SW 1271 (cell line): Measurements from ENCODE around the gene CTNNBIP1.
"Not testable (repeated sequence)": the region's sequence is repeated elsewhere in the genome, so short reads cannot be mapped to it uniquely, and the experiment has no call there.

Experiments used
- DNase-seq, 2 experiments: peaks; one replicate each; lab custom pipeline; 2025; lab: John Stamatoyannopoulos, UW

The CTNNBIP1 gene

DNA sequence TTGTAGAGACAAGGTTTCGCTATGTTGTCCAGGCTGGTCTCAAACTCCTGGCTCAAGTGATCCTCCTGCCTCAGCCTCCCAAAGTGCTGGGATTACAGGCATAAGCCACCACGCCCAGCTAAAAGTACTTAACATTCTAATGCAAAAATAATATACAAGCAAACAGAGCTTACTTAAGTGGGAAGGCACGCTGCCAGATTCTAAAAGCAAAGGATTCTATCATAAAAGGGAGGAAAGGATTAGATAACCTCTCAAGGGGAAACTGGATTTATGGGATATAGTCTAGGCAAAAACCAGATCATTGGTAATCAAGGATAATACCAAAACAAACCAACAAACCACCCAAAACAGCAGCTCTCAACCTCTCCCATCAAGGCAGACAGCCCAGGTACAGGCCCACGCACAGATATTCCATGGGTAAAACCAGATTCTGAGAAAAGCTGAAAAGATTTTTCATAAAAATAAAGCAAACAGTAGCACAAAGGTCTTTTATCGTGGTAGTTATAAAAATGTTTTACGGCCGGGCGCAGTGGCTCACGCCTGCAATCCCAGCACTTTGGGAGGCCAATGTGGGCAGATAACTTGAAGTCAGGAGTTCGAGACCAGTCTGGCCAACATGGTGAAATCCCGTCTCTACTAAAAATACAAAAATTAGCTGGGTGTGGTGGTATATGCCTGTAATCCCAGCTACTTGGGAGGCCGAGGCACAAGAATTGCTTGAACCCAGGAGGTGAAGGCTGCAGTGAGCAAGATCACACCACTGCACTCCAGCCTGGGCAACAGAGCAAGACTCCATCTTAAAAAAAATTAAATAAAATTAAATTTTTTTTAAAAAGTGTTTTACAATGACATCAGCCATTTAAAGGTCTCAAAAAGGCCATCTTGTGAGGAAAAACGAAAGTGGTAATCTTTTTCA, 106.8 kb downstream of the CTNNBIP1 start:
- not testable (repeated sequence) for DNase-seq

- DNase-seq = no peak
Observed at GRCh38 chr1:9801909-9802308, 108.2 kb downstream of the CTNNBIP1 start.
